ENCODE measurements around the gene ADGRL3.
"Not testable (repeated sequence)": the region's sequence is repeated elsewhere in the genome, so short reads cannot be mapped to it uniquely, and the experiment has no call there.

Gene ADGRL3

DNA sequence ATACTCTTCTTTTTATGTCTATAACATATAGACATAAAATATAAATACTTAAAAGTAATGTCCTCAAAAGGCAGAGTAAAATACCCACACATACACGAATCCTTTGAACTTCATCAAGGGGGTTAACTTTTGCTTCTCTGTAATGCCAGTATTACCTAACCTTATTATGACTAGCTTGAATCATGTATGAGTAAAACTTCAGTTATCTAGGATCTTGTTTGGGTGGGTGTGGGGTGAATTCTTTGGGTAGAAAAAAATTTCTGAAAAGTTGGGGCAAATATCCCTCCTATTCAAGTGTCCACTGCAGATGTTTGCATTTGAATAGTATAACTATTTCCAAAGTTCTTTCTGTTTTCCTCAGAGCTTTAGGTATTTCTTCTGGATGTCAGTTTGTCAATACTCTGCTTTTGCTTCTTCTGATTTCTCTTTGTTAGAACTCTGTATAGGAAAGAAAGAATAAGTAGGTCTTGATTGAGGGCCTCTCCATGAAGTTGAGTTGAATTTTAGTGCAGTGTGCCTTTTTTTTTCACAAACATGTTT is 173.8 kb downstream of the ADGRL3 start:
- DNase-seq = no peak

DNA sequence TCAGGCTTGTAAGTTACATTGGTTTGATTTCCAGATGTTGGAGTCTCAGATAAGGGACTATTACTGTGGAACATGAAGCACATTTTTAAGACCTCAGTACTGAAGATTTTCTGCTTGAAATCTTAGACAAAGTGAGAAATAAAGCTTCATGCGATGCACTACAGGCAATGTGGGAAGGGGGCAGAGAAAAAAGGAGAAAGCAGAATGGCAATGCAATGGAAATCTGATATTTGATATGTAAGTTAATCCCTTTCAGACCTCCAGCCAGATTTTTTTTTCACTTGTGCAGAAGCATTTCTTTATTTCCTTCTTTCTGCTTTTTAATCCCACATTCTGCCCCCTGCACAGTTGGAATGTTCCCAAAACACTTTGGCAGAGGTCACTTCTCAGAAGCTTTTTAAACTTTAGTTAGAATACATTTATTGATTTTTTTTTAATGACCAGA is 174.3 kb downstream of the ADGRL3 start:
- DNase-seq = no peak

DNA sequence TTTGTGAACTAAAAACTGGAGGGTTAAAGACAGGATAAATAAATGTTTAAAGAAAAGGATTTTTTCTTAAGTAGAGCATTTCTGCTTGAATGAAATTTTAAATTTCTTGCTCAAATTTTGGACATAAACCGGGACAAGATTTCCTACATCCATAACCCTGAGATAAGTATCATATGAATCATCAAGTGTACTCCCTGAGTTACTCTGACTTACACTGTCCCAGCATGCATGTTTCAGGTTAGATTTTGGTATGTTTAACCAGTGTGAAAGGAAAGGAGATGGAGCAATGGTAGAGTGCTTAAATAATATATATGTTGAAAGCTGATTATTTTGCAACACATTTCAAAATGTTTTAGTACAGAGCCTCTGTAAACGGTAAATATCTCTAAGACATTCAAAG is 175.2 kb downstream of the ADGRL3 start:
- no peak for DNase-seq

DNA sequence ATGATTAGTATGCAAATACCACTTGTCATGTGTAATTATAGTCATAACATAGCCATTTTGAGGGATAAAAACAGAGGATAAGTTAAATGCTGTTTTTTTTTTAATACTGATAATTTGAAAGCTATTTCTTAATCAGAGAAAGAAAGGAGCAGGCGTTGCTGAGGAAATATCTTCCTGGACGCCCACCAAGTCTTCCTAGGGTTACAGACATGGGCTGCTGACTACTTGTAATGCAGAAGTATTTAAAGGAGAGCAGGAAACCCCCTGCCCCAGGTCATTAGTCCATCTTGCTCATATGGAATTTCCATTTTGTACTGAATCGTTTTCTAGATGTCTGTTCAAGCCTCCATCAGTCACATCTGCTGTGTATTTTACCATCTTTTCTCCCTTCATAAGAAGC is 176.2 kb downstream of the ADGRL3 start:
- DNase-seq = no peak

DNA sequence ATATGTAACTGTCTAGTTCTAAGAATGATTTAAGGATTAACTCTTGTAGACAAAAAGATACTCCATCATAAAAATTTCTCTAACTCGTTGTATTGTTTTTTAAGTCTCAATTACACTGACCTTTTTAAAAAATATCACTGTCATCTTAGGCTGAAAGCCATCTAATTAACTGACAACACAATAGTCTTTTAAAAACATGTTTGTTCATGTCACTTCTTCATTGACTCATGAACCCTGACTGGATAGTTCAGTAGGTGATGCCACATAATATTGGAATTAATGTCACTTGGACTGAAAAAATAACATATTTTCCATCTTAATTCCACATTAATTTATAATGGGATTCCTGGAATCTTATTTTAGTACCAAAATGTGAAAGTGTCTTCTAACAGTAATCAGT is 179.3 kb downstream of the ADGRL3 start:
- no peak for DNase-seq

DNA sequence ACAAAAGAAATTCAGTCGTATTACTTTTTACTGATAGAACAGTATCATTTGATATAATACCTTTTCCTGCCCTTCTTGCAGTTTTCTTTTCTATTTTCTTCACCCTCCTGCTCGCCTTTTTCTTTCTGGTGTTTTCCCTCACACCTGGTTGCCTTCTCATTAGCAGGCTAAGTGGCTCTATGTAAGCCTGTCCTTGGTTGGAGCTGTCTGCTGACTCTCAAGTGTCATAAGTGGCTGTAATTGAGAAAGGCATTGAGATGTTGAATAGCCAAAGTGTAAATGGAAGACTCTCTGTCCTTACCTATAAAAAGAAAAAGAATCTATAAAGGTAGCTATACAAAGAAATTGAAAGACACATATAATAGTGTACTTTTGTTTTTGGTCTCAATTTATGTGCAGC is 180.7 kb downstream of the ADGRL3 start:
- DNase-seq = no peak

DNA sequence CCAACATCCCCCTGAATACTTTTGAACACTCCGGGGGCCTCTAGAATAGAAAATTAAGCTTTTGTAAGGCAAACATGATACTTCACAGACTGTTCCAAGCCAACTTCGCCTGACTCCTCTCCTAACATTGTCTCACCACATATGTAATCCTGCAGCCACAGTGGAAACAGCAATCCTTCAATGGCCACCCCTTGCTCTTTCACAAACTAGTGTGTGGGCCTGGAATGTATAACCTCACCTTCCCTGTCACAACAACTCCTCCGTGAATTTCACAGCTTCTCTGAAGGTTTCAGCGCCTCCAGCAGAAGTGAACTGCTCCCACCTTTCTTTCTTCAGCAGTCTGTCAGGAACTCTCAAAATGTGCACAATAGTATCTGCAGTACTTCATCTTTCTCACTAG is 185.1 kb downstream of the ADGRL3 start:
- DNase-seq = no peak

DNA sequence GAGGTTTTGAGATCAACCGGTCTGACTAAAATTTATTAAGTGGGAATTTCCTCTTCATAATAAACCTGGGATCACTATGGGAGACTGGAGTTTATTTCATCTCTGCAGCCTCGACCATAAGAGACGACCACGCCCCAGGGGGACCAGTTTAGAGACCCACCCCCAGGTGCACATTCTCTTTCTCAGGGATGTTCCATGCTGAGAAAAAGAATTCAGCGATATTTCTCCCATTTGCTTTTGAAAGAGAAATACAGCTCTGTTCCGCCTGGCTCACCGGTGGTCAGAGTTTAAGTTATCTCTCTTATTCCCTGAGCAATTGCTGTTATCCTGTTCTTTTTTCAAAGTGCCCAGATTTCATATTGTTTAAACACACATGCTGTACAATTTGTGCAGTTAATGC is 187.2 kb downstream of the ADGRL3 start:
- not testable (repeated sequence) for DNase-seq

DNA sequence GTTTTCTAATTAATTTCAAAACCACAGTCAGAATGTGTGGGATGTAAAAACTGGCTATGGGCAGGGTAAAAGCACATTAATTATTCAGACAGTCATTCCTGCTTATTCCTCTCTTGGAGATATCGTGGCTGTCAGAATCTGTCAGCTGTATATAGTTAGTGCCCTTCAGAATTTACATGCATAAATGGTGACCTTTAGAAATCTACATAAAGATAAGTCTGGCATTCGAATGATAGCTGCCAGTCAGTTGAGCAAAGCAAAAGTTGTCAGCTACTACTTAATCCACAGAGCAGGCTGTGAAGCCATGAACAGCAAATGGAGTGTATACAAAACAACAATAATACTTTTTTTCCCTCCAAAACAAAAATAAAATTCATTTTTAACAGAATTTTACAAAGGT is 189.5 kb downstream of the ADGRL3 start:
- DNase-seq = no peak

DNA sequence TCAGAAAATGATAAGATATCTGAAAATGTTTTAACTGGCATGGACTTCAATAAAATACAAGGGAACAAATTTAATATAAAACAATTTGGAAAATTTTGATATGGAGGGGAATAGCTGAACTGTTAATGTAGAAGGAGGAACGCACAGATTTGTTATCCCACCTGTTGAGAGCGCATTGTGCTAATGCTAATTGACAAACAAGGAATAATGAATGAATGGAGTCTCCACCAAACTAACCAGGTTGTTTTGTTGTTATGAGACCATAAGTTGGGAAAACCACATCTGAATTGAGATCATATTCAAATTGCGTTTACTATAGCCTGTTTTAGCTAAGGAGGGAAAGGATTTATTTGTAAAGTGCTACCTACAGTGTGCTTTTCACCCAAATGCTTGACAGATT is 195.6 kb downstream of the ADGRL3 start:
- DNase-seq = no peak

DNA sequence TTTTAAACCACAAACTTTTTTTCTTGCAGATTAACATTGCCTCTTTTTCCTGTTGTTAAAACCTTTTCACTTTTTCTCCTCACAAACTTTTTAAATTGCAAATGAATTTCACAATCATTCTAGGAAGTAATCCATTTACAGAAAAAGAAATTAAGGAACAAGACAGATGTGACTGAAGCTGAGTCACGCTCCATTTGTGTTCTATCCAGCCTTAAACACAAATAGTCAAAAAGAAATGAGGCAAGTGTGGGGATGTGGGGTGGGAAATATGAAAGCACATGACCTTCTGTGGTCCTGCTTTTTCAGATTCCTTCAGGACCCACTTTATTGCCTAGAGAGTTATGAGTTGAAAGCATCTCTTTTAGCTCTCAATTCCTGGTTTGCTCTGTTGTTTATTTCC is 197.0 kb downstream of the ADGRL3 start:
- DNase-seq = no peak

DNA sequence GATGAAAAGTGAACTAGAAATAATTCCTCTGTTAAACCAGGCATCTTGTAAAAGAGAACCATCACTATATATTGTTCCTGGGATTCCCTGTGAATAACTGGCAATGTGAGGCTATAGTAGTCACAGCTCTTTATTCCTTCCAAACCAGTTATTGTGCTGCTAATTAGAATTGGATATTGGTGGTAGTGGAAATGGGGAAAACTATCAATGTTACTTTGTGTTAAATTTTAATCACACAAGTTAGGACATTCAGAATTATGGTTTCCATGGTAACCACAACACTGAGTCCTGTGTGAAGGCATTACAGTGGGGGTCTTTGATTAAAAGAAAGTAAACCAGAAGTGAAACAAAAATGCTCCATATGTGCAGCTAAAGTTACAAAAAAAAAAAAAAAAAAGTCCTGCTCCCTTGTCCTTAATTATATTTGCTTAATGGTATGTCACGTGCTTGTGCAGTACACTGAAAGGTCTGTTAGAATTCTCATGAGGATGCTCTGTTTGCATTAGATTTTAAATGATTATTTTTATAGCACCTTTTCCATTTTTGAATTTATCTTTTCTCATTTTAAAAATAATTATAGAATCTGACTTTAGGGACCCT is 200.4 kb downstream of the ADGRL3 start:
- DNase-seq = no peak

DNA sequence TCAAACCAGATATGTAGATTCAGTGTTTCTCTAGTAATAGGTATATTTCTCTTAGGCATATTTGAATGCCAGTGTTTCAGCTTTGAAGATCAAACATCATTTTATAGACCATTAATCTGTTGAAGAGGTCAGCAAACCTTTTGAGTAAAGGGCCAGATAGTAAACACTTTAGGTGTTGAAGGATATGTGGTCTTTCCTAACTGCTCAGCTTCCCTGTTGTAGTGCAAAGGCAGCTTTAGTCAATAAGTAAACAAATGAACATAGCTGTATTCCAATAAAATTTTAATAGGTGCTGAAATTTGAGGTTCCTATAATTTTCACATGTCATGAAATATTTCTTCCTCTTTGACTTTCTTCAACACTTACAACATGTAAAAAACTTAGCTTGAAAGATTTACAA is 201.6 kb downstream of the ADGRL3 start:
- DNase-seq = no peak

DNA sequence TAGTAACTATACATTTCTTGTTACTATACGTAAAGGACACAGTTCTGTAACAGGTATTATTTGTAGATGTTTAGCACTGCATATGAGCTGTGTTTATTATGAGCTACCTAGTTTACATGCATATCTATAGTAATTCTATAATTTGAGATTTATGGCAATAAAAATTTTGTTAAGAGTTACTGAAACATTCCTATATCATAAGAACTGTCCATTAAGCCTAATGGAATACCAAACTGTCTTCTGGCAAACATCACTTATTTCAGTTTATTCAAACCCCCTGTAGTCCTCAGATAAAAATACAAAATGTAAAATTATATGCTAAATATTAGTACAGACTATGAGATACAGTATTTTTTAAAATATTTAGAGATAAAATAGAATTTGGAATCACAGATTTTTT is 205.2 kb downstream of the ADGRL3 start:
- DNase-seq = no peak

DNA sequence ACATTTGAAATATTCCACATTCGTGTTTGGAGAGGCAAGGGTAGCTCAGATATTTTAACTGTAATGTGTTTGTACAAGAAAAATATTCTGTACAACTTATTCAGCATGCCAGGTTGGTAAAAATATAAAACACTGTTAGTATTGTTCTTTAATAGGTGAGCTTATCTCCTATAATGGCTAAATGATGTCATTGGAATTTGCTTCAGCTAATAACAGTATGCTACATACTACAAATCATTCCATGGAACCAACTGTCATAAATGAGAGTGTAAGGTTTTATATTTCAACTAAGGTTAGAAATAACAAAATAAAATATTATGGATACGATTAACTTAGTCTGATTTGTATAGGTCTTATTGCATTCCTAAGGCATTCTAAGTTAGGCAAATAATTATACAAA is 206.6 kb downstream of the ADGRL3 start:
- DNase-seq = no peak

DNA sequence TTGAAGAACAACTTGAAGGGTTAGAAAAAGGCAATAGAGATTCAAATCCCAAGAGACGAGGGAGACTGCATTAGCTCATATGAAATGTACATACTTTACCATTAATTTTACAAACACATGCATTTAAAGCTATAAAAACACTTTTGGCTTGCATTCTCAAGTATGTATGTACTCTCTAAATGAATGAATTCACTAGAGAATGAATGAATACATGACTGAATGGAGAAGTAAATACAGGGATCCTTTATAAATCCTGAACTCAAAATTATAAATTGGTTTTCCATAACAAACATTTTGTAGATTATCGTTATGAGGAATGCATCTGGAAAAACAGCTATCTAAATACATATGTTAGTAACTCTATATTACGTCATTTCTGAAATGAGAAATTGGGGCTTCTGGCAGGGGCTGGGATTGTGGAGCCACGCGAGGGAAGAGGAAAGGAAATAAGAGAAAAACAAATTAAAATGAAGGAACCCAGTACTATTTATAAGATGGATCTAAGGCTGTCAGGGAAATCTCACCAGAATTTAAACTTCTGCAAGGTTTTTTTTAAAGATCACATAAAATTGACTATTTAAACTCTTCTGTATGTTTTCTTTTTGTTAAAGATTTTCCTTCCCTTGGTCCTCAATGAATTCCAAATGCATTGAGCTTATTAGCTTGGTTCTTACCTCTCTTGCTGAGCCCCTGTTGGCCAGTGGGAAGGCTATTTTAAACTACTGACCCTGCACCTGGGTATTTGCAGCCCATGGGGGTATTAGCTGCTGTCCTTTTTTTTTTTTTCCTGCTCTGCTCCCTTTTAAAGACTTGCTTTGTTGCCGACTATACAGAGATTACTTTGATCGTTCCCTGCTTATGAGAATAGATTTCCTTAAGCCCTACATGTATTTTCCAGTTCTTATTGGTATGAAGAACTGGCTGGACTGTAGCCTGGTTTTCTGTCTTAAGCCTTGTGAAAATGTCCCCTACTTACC is 207.8 kb downstream of the ADGRL3 start:
- no peak for DNase-seq

DNA sequence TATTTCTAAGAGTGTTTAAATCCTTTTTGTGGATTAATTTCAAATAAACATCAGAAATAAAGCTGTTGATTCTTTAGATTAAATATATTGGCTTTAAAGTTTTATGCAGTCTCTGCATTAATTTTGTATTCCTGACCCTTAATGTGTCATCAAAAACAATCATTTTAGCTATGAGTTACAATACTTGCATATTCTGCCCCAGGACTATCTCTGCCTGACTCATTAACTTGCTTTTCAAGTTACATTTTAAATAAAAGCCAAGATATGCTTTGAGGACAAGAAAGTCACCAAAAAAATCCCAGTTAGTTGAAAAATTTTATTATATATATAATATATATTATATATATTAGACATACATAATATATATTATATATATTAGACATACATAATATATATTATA is 208.7 kb downstream of the ADGRL3 start:
- DNase-seq = no peak

DNA sequence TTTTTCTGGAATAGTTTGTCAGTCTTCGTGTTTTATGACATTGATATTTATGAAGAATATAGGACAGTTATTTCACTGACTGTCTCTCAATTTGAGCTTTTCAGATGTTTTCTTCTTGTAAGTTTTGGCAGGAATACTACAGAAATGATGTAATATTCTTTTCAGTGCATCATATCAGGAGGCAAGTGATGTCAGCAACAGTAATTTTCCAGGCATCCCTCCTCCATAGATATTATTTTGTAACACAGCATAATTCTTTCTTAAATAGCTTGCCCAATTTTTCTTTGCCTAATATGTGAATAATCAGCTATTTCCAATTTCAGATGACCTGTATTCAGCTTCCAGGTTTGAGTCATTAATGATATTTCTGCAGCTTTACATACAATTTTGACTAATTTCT is 211.1 kb downstream of the ADGRL3 start:
- no peak for DNase-seq

DNA sequence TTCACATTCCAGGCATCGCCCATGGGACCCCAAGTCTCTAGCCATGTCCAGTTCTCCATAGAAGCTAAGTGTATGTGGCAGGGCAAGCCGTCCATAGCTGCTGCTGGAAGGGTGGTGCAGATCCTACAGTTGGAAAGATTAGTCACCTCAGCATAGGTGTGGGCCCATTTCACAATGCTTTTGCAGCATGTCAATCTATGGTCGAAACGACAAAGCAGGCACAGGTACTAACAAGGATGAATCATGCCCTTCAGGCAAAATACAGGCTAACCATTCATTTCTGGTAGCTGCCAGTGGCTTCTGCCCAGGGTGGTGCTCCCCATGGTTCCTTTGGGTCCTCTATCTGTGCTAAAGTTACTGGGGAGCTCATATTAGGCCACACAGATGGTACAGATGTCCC is 225.2 kb downstream of the ADGRL3 start:
- no peak for DNase-seq

DNA sequence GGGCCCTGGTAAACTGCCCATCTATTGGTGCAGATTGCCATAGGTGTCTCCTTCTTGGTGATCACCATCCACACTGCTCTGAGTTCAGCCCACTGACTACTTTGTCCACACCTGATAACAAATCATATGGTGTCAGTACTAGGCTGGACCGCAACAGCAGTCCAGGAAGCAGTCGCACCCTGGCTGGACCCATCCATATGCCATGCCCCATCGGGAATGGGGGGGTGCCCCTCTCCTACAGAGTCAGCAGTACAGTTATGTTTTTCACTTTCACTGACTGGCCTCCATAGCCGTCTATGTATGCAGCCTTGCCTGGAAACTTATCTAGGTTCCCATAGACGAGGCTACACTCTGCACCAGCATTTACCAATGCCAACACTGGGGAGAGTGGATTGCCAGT is 226.1 kb downstream of the ADGRL3 start:
- no peak for DNase-seq

DNA sequence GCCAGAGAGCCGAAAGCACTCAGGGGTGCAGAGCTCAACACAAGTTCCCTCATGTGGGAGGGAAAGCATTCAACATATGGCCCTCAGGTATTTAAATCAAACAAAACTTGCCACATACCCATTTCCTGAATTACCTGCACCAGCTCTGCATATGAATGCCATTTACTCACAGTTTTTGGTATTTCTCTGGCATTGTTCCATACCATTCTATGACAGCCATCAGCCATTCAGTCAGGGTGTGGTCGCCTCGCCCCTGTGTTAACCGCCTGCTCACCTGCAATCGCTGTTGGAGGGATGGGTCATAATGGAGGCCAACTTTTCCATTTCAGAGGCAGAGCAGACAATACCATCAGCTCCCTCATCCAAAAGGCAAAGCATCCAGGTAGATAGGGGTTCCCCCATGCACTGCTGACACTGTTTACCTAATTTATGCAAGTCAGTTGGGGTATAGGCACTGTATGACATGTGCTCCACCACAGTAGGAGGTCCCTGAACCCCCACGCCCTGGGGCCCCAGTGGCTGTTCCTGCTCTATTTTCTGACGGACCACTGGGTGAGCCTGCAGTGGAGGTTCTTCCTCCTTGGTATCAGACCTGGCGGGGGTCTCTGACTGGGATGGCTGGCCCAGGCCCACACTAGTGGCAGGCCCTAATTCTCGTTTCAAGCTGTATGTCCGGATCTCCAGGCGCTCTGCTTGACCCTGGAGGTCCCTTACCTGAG is 227.1 kb downstream of the ADGRL3 start:
- no peak for DNase-seq

DNA sequence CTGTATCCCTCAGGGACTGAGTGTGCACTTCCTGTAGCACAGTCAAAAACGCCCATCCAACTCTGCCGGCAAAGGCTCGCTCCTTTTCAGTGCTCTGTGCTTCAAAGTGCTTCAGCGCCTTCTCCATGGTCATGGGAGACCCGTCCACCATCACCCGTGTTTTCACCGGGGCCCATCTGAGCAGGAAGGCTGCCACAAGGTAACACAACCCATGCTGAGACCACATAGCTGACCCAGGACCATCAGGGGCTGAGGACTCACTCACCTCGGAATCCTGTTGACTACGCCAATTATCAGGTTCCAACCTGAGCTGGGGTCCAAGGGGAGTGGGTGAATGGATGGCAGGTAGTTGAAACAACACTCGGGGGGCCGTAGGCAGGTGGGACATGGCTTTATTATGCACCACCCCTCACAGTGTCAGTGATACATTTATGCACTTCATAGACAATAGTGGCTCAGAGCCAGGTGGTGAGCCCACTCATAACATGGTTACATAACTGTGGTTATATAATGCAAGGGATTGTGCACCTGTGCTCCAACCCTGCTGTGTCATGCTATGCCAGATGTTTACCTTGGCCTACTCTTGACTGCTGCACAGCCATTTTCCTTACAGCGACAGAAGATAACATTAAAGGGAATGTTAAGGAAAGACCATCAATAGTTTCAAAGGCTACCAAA is 227.8 kb downstream of the ADGRL3 start:
- no peak for DNase-seq

DNA sequence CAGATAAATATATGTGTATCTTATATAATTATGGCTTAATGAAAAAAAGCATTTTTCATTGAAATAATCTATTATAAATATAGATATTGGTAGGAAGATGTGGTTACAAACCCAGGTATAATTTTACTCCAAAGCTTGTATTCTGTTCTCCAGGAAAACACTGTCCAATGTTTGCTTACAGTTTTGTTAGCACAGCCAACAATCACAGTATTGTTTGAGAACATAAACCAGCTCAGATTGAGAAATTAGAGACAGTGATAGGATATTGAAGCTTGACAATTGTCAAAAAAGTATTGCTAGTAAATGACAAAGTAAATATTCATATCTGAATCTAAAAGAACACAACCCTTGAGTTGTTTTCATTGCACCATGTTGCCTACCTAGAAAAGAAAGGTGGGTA is 228.8 kb downstream of the ADGRL3 start:
- no peak for DNase-seq
